Neural progenitor cell (in vitro differentiated cells): ENCODE data around the gene TENM3. TPM values are rescaled to one million over a fixed set of nuclear protein-coding genes. Genes with fewer than 3 reads are reported as not detected.

Experiments
- DNase-seq: peaks from one replicate; pipeline ENCODE4 v3.0.0-alpha.2; 2016; ENCODE audit warnings: low spot score
- H2AFZ ChIP-seq: fragments of 200-600 bp; sonication (generic); replicated peaks from 2 replicates; pipeline ENCODE4 v1.6.1; 2016; ENCODE audit warnings: antibody characterized with exemption
- H3F3A ChIP-seq: fragments of 200-600 bp; sonication (generic); 2 replicates; pipeline ENCODE4 v1.6.1; 2016; ENCODE audit warnings: antibody characterized with exemption, low read depth
- H3K27ac ChIP-seq: fragments of 200-600 bp; sonication (generic); 2 replicates; pipeline ENCODE4 v1.5.1; 2016; ENCODE audit warnings: mild to moderate bottlenecking
- H3K27me3 ChIP-seq: fragments of 200-600 bp; sonication (generic); 2 replicates; pipeline ENCODE4 v1.6.1; 2016; ENCODE audit warnings: mild to moderate bottlenecking, moderate library complexity
- H3K36me3 ChIP-seq: fragments of 200-600 bp; sonication (generic); 2 replicates; pipeline ENCODE4 v1.5.1; 2016
- H3K4me1 ChIP-seq: fragments of 200-600 bp; sonication (generic); 2 replicates; pipeline ENCODE4 v1.6.1; 2016; ENCODE audit warnings: mixed run types
- H3K4me2 ChIP-seq: fragments of 200-600 bp; sonication (generic); 2 replicates; pipeline ENCODE4 v1.6.1; 2016
- H3K4me3 ChIP-seq: fragments of 200-600 bp; sonication (generic); 2 replicates; pipeline ENCODE4 v1.5.1; 2016
- H3K79me2 ChIP-seq: fragments of 200-600 bp; sonication (generic); 2 replicates; pipeline ENCODE4 v1.6.1; 2016; ENCODE audit warnings: low read depth
- H3K9ac ChIP-seq: fragments of 200-600 bp; sonication (generic); 2 replicates; pipeline ENCODE4 v1.6.1; 2016
- H3K9me3 ChIP-seq: fragments of 200-600 bp; sonication (generic); 2 replicates; pipeline ENCODE4 v1.5.1; 2016; ENCODE audit warnings: low read depth
- H4K20me1 ChIP-seq: fragments of 200-600 bp; sonication (generic); 2 replicates; pipeline ENCODE4 v1.6.1; 2016; ENCODE audit warnings: low read depth
- H3K27ac Mint-ChIP-seq: 3 replicates; pipeline ENCODE4 v1.8.0; 2021; ENCODE audit warnings: mixed read lengths
- H3K27me3 Mint-ChIP-seq: 2 replicates; pipeline ENCODE4 v1.8.0; 2022; ENCODE audit warnings: low read depth, mild to moderate bottlenecking, inconsistent platforms, moderate library complexity, mixed read lengths; ENCODE audit not compliant: insufficient read depth
- H3K36me3 Mint-ChIP-seq: 3 replicates; pipeline ENCODE4 v1.8.0; 2021; ENCODE audit warnings: mixed read lengths
- H3K4me1 Mint-ChIP-seq: 3 replicates; pipeline ENCODE4 v1.8.0; 2021; ENCODE audit warnings: mixed read lengths
- H3K4me3 Mint-ChIP-seq: 3 replicates; pipeline ENCODE4 v1.8.0; 2021; ENCODE audit warnings: mild to moderate bottlenecking, moderate library complexity, mixed read lengths
- H3K9me3 Mint-ChIP-seq: 3 replicates; pipeline ENCODE4 v1.8.0; 2020; ENCODE audit warnings: mixed read lengths
- CTCF ChIP-seq: fragments of 200-600 bp; sonication (generic); IDR thresholded peaks from 2 replicates; pipeline ENCODE4 v1.5.1; 2017; ENCODE audit warnings: antibody characterized with exemption, mild to moderate bottlenecking
- EZH2 ChIP-seq: fragments of 200-600 bp; sonication (generic); IDR thresholded peaks from 2 replicates; pipeline ENCODE4 v1.6.1; 2017; ENCODE audit warnings: antibody characterized with exemption, mild to moderate bottlenecking, moderate library complexity
- EZH2phosphoT487 ChIP-seq: fragments of 200-600 bp; sonication (generic); IDR thresholded peaks from 2 replicates; pipeline ENCODE4 v1.6.1; 2017; ENCODE audit warnings: antibody characterized with exemption
- total RNA-seq: library from RNA; depleted of rRNA; stranded (reverse); fragments of >200 nt; gene quantifications from 2 replicates; pipeline ENCODE4 v1.2.3, GENCODE V29; 2015; ENCODE audit warnings: low replicate concordance

Gene TENM3
- total RNA-seq, 1 donor from 2014 or later, result 78.7 TPM

DNA sequence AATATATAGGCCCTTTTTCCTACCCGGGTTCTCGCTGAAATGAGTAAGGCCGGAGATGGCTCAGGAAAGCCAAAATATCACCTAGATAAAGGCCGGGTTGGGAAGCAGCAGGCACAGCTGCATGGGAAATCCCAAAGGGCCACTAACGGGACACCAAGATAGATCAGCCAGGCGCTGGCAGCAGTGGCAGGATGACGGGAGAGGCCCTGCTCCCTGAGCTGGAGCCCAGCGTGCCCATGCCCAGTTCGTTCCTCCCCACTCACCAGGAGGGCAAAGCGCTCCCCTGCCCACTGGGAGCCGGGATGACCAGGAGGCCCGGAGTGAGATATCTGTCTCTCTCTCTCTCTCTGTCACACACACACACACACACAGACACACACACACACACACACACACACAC lies 564.1 kb downstream of the TENM3 start:
- Mint-ChIP-seq H3K4me1 (peaks cover 32% of the 10 kb centered on the region), H3K4me3 (no peak overlapping the region), H3K9me3 (peaks cover 22% of the 10 kb centered on the region), H3K36me3 (peaks cover 19% of the 10 kb centered on the region), H3K27ac (no peak overlapping the region), H3K27me3 (peaks cover 13% of the 10 kb centered on the region)
- Histone ChIP-seq H3F3A (peaks cover 27% of the 10 kb centered on the region), H2AFZ (peak overlapping the region; percentile 90), H3K27ac (no peak overlapping the region), H3K9me3 (no peaks in the 10 kb centered on the region), H3K4me2 (peak overlapping the region; percentile 74), H4K20me1 (no peaks in the 10 kb centered on the region), H3K27me3 (peaks cover 11% of the 10 kb centered on the region), H3K36me3 (no peaks in the 10 kb centered on the region), H3K9ac (no peak overlapping the region), H3K79me2 (no peaks in the 10 kb centered on the region), H3K4me1 (peaks cover 4% of the 10 kb centered on the region), H3K4me3 (peak overlapping the region; percentile 41)
- TF ChIP-seq EZH2 (no peak), EZH2phosphoT487 (no peak), CTCF (no peak)
- no peak for DNase-seq

DNA sequence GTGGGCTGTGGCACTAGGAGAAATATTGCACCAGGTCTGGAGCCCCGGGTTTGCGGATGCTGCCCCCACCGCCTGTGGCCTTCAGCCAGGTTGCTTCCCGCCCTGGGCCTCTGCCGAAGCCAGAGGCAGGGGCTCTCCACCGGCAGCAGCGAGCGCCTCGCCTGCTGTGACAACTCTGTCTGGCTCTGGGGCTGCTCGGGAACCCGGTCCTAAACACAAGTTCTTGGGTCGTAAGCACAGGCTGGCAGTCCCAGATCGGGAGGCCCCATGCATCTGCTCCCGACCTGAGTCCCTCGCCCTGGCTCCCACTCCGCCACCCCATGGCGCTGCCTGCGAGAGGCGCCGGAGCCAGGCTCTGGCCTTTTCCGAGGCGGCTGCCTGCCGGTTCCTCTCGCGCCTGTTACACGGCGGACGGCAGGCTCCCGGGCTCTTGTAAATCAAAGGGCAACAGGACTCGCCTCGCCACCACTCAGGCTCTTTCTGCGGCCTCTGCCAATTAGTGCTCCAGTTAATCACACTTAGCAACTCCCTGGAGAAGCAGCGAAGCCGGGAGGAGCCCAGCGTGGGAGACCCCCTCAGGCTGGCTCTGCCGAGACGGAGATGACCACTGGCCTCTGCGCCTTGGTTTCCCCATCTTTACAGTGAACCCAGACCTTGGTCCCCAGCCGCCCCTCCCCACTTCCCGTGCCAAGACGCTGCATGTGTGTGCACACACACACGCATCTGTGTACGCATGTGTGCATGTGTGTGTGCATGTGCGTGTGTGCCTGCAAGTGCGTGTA lies 564.8 kb downstream of the TENM3 start:
- TF ChIP-seq EZH2phosphoT487 (no peak), CTCF (no peak), EZH2 (no peak)
- no peak overlapping the region for H3K27ac ChIP-seq
- H3K4me2 ChIP-seq, result no peak overlapping the region
- no peak overlapping the region for H2AFZ ChIP-seq
- H3F3A ChIP-seq, result peaks cover 27% of the 10 kb centered on the region
- H3K27me3 ChIP-seq, result peaks cover 11% of the 10 kb centered on the region
- H3K36me3 ChIP-seq, result no peaks in the 10 kb centered on the region
- peaks cover 27% of the 10 kb centered on the region for H3K4me1 Mint-ChIP-seq
- no peaks in the 10 kb centered on the region for H3K79me2 ChIP-seq
- H3K27ac Mint-ChIP-seq, result peak overlapping the region; percentile 76
- H3K9ac ChIP-seq, result no peak overlapping the region
- H3K27me3 Mint-ChIP-seq, result peaks cover 15% of the 10 kb centered on the region
- no peaks in the 10 kb centered on the region for H3K9me3 ChIP-seq
- peaks cover 4% of the 10 kb centered on the region for H3K4me1 ChIP-seq
- H3K4me3 ChIP-seq, result no peak overlapping the region
- H4K20me1 ChIP-seq, result no peaks in the 10 kb centered on the region
- peak overlapping the region; percentile 61 for H3K4me3 Mint-ChIP-seq
- H3K9me3 Mint-ChIP-seq, result peaks cover 26% of the 10 kb centered on the region
- peaks cover 14% of the 10 kb centered on the region for H3K36me3 Mint-ChIP-seq
- no peak for DNase-seq

DNA sequence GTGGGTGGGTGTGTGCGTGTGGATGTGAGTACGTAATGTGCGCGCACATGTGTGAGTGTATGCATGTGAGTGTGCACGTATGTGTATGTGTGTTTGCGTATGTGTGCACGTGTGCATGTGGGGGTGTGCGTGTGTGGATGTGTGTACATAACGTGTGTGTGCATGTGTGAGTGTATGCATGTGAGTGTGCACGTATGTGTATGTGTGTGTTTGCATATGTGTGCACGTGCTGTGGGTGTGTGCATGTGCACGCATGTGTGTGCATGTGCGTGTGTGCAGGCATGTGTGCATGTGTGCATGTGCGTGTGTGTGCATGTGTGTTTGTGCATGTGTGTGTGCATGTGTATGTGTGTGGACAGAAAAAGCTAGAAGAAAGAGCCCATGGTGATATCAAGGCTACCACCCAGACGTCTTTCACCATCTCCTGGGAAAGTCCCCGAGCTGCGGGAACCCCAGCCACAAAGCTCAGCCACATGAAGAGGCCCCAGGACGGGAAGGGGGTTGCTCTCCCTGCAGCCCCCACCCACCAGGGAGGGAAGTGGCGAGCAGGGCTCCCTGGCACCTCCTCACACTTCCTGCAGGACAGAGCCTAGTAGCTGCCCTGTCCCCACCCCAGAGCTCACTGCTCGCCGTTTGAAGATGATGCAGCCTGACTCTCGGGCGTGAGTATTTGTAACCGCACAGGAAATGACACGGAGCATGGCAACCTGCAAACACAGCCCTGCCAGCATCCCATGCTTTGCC lies 565.6 kb downstream of the TENM3 start:
- no peak overlapping the region for H3K4me2 ChIP-seq
- H2AFZ ChIP-seq, result no peak overlapping the region

More for the DNA sequence above, 565.6 kb downstream of the TENM3 start:
- Histone ChIP-seq H3K79me2 (no peaks in the 10 kb centered on the region), H3K27me3 (peaks cover 11% of the 10 kb centered on the region), H3K9ac (no peak overlapping the region), H3K9me3 (no peaks in the 10 kb centered on the region), H3K36me3 (no peaks in the 10 kb centered on the region), H4K20me1 (no peaks in the 10 kb centered on the region), H3K27ac (no peak overlapping the region), H3F3A (peaks cover 20% of the 10 kb centered on the region), H3K4me3 (no peak overlapping the region), H3K4me1 (peaks cover 4% of the 10 kb centered on the region)
- no peak for TF ChIP-seq EZH2phosphoT487
- TF ChIP-seq EZH2, result no peak
- TF ChIP-seq CTCF, result no peak
- Mint-ChIP-seq H3K9me3 (peaks cover 32% of the 10 kb centered on the region), H3K4me3 (peak overlapping the region; percentile 61), H3K4me1 (peaks cover 24% of the 10 kb centered on the region), H3K36me3 (peaks cover 15% of the 10 kb centered on the region), H3K27ac (peak overlapping the region; percentile 76), H3K27me3 (peaks cover 20% of the 10 kb centered on the region)
- no peak for DNase-seq
